Lower lobe of right lung (tissue), 2 donors: Measurements from ENCODE around the gene DYRK1A. TPM values are rescaled to one million over a fixed set of nuclear protein-coding genes. Genes with fewer than 3 reads are reported as not detected.

ENCODE experiments used
- ATAC-seq, 2 donors: fragments of 200-7000 bp; cut with Tn5 transposase; one replicate each; pipeline ENCODE4 v1.9.1; 2020 to 2022; ENCODE audit warnings: mild to moderate bottlenecking in 2 of 2, moderate library complexity in 2 of 2
- DNase-seq: peaks from one replicate; pipeline ENCODE4 v3.0.0-alpha.2; 2020
- H3K27ac ChIP-seq: fragments of 200-600 bp; one replicate; pipeline ENCODE4 v1.8.0; 2022
- H3K27me3 ChIP-seq: fragments of 200-600 bp; one replicate; pipeline ENCODE4 v1.8.0; 2022; ENCODE audit warnings: low read depth
- H3K36me3 ChIP-seq: fragments of 200-600 bp; one replicate; pipeline ENCODE4 v1.8.0; 2022; ENCODE audit warnings: mild to moderate bottlenecking
- H3K4me1 ChIP-seq: fragments of 200-600 bp; one replicate; pipeline ENCODE4 v1.8.0; 2022
- H3K4me3 ChIP-seq: fragments of 200-600 bp; one replicate; pipeline ENCODE4 v1.8.0; 2022; ENCODE audit warnings: mild to moderate bottlenecking
- H3K9me3 ChIP-seq: fragments of 200-600 bp; one replicate; pipeline ENCODE4 v1.8.0; 2022
- intact Hi-C: fragments of 100-400 bp; cut with DNase I; formaldehyde crosslinking; loops from one replicate; pipeline ENCODE4 v1.11.0; 2022
- total RNA-seq: library from RNA; stranded (reverse); fragmentation: NEBNext Ultra II Directional; extraction: Animal tissue kit (Norgen Biotek cat#: 25700); gene quantifications from one replicate; pipeline ENCODE4 v1.2.1, GENCODE V29; 2021
- TF ChIP-seq, protein P1 (sequence below): fragments of 200-600 bp; IDR thresholded peaks from one replicate; pipeline ENCODE4 v1.8.0; 2022; ENCODE audit warnings: antibody characterized with exemption, mild to moderate bottlenecking
- donor health status: DM: no; HTN: yes; CAD: no; lungs with severe emphysema.

Gene DYRK1A
- total RNA-seq, 1 donor from 2014 or later, result 67.7 TPM

DNA sequence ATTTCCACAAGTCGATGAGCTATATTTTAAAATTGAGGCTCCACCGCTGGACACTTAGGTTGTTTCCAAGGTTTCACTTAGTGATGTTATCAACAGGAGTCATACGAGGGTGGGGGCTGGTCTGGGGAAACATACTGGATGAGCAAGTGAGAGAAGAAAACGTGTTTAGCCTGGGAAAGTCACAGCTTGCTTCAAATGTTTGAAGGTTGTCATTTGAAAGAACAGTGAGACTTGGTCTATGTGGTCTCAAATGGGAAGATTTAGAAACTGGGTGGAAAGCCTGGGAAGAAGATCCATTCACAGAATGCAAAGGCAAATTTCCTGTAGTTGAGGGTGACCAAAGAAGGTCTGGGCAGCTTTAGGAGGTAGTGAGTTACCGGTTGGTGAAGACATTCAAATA is 9.9 kb upstream of the DYRK1A start:
- Histone ChIP-seq H3K27ac (no peak overlapping the region), H3K4me3 (no peak overlapping the region), H3K36me3 (no peaks in the 10 kb centered on the region), H3K27me3 (no peaks in the 10 kb centered on the region), H3K9me3 (no peaks in the 10 kb centered on the region), H3K4me1 (peaks cover 10% of the 10 kb centered on the region)
- intact Hi-C loops, result no loop called here
- ATAC-seq, result no peak
- TF ChIP-seq, protein P1, sequence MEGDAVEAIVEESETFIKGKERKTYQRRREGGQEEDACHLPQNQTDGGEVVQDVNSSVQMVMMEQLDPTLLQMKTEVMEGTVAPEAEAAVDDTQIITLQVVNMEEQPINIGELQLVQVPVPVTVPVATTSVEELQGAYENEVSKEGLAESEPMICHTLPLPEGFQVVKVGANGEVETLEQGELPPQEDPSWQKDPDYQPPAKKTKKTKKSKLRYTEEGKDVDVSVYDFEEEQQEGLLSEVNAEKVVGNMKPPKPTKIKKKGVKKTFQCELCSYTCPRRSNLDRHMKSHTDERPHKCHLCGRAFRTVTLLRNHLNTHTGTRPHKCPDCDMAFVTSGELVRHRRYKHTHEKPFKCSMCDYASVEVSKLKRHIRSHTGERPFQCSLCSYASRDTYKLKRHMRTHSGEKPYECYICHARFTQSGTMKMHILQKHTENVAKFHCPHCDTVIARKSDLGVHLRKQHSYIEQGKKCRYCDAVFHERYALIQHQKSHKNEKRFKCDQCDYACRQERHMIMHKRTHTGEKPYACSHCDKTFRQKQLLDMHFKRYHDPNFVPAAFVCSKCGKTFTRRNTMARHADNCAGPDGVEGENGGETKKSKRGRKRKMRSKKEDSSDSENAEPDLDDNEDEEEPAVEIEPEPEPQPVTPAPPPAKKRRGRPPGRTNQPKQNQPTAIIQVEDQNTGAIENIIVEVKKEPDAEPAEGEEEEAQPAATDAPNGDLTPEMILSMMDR, result no peak
- no peak for DNase-seq

DNA sequence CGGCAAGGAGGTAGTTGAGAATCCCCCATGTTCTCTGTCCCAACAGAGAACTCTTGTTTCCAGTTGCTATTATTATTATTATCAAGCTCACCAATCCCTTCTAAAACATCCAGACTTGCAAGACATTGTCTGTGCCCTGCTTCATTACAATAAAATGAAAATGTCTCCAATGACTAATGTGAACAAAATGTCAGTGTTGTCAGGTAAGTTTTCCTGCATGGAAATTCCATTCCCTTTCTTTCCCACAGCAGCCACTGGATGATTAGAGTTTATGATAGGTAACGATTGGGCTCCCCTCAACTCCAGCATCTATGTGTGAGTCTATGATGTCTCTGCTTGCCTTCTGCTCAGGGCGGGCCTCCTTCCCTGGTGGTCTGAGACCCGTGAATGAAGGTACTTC is 8.9 kb upstream of the DYRK1A start:
- H3K4me1 ChIP-seq, result peaks cover 10% of the 10 kb centered on the region
- no peaks in the 10 kb centered on the region for H3K36me3 ChIP-seq
- no peaks in the 10 kb centered on the region for H3K27me3 ChIP-seq
- ATAC-seq, result no peak
- peak overlapping the region; percentile 1 for H3K27ac ChIP-seq
- intact Hi-C loops, result no loop called here
- H3K9me3 ChIP-seq, result no peaks in the 10 kb centered on the region
- TF ChIP-seq, protein P1, result no peak
- DNase-seq, result no peak
- H3K4me3 ChIP-seq, result no peak overlapping the region

DNA sequence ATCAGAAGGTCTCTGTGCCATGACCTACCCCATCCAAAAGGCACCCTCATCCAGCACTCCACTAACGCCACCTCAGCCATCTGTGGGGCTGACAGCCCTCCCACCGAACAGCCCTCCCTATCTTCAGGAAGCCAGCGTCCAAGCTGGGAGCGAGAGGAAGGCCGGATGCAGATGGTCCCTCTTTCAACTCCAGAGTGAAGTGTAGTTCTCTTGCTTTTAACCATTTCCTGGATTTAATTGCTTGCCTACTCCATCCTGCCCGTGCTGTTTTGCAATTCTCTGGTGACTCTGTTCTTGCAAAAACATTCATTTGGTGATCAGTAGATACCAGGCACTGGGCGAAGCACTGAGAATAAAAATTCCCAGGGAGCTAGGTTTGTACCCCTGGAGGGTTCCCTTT is 8.2 kb upstream of the DYRK1A start:
- Histone ChIP-seq H3K4me3 (no peak overlapping the region), H3K9me3 (no peaks in the 10 kb centered on the region), H3K4me1 (peaks cover 10% of the 10 kb centered on the region), H3K27me3 (no peaks in the 10 kb centered on the region), H3K27ac (peak overlapping the region; percentile 1), H3K36me3 (no peaks in the 10 kb centered on the region)
- DNase-seq (no peak), ATAC-seq (peak in 1 of 2 donors; percentile 18)
- intact Hi-C loops, result no loop called here
- TF ChIP-seq, protein P1, result no peak

DNA sequence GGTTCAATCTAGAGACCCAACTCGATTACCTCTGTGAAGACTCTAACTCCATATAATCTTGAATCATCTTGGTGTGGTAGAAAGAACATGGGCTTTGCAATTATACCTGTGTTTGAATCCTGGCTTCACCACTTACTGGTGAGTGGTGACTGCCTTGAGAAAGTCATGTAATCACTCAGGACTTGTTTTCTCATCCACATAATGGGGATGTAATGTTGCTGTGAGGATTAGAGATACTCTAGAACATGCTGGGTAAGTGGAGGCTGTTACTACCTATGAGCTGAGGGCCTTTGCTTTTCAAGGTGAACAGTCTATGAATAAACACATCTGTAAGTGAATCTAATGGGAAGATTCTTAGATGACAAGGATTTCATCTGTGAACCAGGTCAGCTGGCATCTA is 2.6 kb upstream of the DYRK1A start:
- Histone ChIP-seq H3K36me3 (no peaks in the 10 kb centered on the region), H3K27me3 (no peaks in the 10 kb centered on the region), H3K27ac (no peak overlapping the region), H3K4me1 (peaks cover 17% of the 10 kb centered on the region), H3K9me3 (no peaks in the 10 kb centered on the region), H3K4me3 (no peak overlapping the region)
- intact Hi-C loops, result no loop called here
- DNase-seq, result no peak
- TF ChIP-seq, protein P1, result no peak
- ATAC-seq, result no peak

DNA sequence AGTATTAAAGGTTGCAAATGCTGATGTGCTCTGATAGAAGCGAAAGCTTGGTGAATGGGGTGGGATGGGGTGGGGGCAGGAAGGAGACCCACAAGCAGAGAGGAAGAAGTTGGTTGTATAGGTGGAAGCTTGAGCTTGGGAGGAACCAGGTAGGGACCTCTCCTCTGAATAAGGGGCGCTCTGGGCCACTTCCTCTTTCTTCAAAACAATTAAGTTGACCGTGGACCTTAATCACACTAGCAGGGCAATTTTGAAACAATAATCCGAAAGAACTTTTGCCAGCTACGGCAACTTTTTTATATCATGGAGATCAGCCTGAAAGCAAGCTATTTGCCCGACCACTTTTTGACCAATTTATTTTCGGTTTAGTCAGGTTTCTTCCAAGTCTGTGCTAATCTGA is 1.9 kb upstream of the DYRK1A start:
- intact Hi-C loops, result no loop called here
- no peaks in the 10 kb centered on the region for H3K9me3 ChIP-seq
- no peaks in the 10 kb centered on the region for H3K27me3 ChIP-seq
- ATAC-seq (no peak), DNase-seq (no peak)
- H3K4me1 ChIP-seq, result peaks cover 25% of the 10 kb centered on the region
- H3K4me3 ChIP-seq, result peak overlapping the region; percentile 68
- no peaks in the 10 kb centered on the region for H3K36me3 ChIP-seq
- peak overlapping the region; percentile 99 for H3K27ac ChIP-seq
- TF ChIP-seq, protein P1, result no peak
